Measurements from ENCODE around the gene ATP6V0A4.

The ATP6V0A4 gene

DNA sequence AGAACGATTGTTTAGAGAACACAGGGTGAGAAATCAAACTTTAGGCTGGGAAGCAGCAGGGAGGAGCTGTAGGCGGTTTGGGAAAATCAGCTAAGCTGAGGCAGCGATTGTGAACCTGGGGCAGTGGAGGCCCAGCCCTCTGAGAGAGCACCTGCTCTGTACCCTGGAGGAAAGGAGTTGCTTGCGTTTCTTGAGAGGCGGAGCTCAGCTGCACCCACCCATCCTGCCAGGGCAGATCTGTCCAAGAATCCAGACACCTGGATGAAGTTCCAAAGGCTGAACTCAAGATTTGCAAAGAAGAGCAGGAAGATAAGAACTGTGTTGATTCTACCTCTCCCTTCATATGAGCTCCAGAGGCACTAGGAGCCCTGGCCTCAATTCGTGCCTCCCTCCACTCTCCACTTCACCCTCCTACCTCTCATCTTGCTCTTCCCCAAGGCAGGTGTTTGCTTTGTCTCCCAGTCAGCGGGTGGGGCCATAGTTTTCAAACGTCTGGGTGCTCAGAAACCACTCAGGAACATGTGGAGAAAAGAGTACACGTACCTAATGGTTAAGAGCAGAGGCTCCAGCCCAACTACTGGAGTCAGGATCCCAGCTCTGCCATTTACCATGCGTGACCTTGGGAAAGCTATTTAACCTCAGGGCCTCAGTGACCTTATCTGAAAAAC is 21.7 kb downstream of the ATP6V0A4 start:
- TF ChIP-seq, protein P1, sequence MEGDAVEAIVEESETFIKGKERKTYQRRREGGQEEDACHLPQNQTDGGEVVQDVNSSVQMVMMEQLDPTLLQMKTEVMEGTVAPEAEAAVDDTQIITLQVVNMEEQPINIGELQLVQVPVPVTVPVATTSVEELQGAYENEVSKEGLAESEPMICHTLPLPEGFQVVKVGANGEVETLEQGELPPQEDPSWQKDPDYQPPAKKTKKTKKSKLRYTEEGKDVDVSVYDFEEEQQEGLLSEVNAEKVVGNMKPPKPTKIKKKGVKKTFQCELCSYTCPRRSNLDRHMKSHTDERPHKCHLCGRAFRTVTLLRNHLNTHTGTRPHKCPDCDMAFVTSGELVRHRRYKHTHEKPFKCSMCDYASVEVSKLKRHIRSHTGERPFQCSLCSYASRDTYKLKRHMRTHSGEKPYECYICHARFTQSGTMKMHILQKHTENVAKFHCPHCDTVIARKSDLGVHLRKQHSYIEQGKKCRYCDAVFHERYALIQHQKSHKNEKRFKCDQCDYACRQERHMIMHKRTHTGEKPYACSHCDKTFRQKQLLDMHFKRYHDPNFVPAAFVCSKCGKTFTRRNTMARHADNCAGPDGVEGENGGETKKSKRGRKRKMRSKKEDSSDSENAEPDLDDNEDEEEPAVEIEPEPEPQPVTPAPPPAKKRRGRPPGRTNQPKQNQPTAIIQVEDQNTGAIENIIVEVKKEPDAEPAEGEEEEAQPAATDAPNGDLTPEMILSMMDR (IDR thresholded peaks at IDR 0.05; ENCODE audit: extremely low read depth, insufficient read depth, missing control alignments), result no peak
- in situ Hi-C loops (cut with MboI; ENCODE audit: low pct_unique_long_range_greater_than_20kb, low sequenced_read_pairs, unreplicated experiment), result no loop called here
- no peak for DNase-seq (ENCODE audit: low spot score)

GRCh38 chr7:138773817-138774216 is 24.2 kb downstream of the ATP6V0A4 start:
- in situ Hi-C loops (cut with MboI; ENCODE audit: low pct_unique_long_range_greater_than_20kb, low sequenced_read_pairs, unreplicated experiment), result no loop called here
- TF ChIP-seq, protein P1 (IDR thresholded peaks at IDR 0.05; ENCODE audit: extremely low read depth, insufficient read depth, missing control alignments), result no peak
- DNase-seq (ENCODE audit: low spot score), result no peak

GRCh38 chr7:138773176-138773575 is 24.8 kb downstream of the ATP6V0A4 start:
- TF ChIP-seq, protein P1 (IDR thresholded peaks at IDR 0.05; ENCODE audit: extremely low read depth, insufficient read depth, missing control alignments), result no peak
- DNase-seq (ENCODE audit: low spot score), result no peak
- in situ Hi-C loops (cut with MboI; ENCODE audit: low pct_unique_long_range_greater_than_20kb, low sequenced_read_pairs, unreplicated experiment), result no loop called here

DNA sequence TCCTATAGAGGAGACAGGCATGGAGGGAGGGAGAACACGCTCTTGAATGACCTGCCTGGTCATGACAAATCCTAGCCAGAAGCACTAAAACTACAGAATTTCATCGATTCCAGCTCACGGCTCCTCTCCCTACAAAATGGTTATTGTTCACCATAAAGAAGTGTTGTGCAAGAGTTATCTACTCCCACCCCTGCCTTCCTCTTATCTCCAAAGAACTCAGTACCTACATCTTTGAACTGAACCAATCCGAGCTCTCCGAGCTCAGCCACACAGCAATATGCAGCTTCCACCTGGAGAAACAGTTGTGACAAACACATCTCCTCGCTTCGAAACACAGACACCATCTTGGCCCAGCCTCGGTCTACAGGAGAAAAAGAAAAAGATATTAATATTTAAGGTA is 27.1 kb downstream of the ATP6V0A4 start:
- no peak for DNase-seq (ENCODE audit: low spot score)
- in situ Hi-C loops (cut with MboI; ENCODE audit: low pct_unique_long_range_greater_than_20kb, low sequenced_read_pairs, unreplicated experiment), result no loop called here
- TF ChIP-seq, protein P1 (IDR thresholded peaks at IDR 0.05; ENCODE audit: extremely low read depth, insufficient read depth, missing control alignments), result no peak

GRCh38 chr7:138768241-138768640 is 29.8 kb downstream of the ATP6V0A4 start:
- no peak for DNase-seq (ENCODE audit: low spot score)

DNA sequence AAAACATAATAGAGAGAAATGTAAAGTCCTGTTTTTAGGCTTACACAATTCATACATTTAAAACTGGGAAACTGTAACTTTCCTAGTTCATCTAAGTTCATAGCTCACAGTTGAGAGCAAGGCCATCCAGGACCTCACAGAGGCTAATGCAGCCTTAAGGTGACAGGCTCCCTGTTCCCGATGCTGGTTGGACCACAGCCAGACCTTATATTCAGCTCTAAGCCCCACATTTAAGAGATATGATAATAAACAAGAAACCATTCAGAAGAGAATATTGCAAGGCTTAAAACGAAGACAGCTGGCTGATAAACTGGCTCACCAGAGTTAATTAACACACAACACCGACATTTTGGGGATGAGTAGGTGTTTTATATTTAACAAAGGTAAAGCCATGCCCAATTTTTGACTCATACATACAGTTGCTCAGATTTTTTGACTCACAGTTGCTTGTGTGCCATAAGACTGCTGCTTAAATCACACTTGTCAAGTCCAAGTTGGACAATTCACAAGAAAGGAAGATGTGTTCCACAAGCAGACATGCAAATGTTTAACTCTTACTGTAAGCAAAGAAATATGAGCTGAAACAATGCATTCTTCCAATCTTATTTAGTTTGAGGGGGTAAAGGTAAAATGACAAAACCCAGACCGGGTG is 41.3 kb downstream of the ATP6V0A4 start:
- in situ Hi-C loops (cut with MboI; ENCODE audit: low pct_unique_long_range_greater_than_20kb, low sequenced_read_pairs, unreplicated experiment), result no loop called here
- no peak for DNase-seq (ENCODE audit: low spot score)
- TF ChIP-seq, protein P1 (IDR thresholded peaks at IDR 0.05; ENCODE audit: extremely low read depth, insufficient read depth, missing control alignments), result no peak

More at GRCh38 chr7:138768241-138768640, 29.8 kb downstream of the ATP6V0A4 start:
- TF ChIP-seq, protein P1 (IDR thresholded peaks at IDR 0.05; ENCODE audit: extremely low read depth, insufficient read depth, missing control alignments), result no peak
- in situ Hi-C loops (cut with MboI; ENCODE audit: low pct_unique_long_range_greater_than_20kb, low sequenced_read_pairs, unreplicated experiment), result no loop called here
